CD4-positive, alpha-beta T cell treated with Interleukin-17A for 1 hour (primary cell): Measurements from ENCODE around the gene EVC2.

Experiments used
- DNase-seq: peaks from one replicate; pipeline ENCODE4 v3.0.0-alpha.2; 2020

The EVC2 gene

DNA sequence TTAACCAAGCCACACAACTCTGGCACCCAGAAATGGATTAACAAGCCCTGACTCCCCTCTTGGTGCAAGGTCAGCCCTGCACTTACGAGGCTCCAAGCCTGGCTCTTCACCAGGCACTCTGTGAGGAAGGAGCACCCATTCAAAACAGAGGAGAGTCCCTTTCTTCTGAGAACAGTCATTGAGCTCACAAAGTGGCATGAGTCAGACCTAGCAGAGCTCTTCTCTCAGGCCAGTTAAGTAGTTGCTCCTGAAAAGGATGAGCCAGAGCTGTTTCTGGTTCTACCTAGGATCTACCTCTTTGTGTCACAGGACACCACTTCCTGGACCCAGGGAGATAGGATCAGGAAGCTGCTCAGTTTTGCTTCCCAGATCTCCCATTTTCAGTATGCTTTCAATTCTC lies 48.2 kb downstream of the EVC2 start:
- DNase-seq, result no peak

GRCh38 chr4:5658974-5659373 lies 49.4 kb downstream of the EVC2 start:
- DNase-seq, result no peak

DNA sequence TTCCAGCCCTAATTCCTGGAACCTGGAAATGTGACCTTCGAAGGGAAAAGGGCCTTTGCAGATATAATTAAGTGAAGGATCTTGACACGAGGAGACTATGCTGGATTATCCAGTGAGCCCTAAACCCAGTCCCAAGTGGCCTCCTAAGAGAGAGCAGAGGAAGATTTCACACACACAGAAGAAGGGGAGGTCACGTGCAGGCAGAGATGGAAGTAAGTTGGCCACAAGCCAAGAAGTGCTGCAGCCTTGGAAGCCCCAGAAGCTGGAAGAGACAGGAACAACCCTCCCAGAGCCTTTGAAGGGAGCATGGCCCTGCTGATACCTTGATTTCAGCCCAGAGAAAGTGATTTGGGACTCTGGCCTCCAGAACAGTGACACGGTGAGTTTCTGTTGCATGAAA lies 51.9 kb downstream of the EVC2 start:
- no peak for DNase-seq

GRCh38 chr4:5654791-5655190 lies 53.6 kb downstream of the EVC2 start:
- DNase-seq, result no peak

DNA sequence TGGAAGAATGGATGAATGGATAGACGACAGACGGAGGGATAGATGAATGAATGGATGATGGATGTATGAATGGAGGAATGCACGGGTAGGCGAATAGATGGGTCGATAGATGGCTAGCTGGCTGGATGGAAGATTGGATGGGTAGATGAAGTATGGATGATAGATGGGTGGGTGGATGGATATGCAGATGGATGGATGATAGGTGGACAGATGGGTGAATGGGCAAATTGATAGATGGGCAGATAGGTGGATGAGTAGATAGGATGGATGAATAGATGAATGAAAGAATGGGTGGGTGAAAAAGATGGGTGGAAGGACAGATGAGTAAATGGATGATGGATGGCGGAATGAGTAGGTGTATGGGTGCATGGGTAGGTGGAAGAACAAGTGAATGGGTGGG lies 57.3 kb downstream of the EVC2 start:
- no peak for DNase-seq

- no peak for DNase-seq
Observed at GRCh38 chr4:5650040-5650439, 58.3 kb downstream of the EVC2 start.

DNA sequence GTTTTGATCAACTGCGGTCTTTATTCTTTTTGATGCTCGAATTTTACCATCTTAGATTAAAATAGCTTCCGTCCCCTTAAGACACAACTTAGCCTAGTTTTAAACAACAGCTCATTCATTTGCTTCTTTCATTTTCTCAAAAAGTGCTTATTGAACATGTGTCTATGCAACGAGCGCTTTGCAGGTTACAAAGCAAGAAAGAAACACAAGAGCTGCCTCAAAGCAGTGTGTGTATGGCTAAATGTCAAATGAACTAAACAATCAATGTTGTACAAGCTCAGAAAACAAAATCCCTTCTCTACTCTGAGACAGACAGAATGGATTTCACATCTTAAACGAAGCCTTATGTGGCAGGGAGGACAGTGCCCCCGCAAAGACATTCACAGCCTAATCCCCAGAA lies 61.0 kb downstream of the EVC2 start:
- DNase-seq, result no peak

- no peak for DNase-seq
Observed at GRCh38 chr4:5640096-5640495, 68.3 kb downstream of the EVC2 start.

DNA sequence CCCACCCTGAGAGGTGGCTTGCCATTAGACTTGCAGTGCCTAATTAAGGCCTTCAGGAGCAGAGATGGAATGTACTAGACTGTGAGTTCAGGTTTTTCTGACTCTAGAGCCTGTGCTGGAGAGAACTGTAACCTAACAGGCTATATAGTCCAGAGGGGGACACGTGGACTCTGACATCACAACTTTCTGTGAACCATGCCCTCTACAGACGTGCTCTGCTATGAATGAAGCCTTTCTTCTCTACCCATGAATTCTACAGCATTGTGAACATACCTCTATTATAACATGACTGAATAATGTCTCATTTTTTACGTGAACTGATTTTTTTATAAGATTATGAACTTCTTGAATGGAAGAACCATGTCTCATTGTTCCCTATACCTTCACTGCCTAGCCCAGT lies 68.8 kb downstream of the EVC2 start:
- DNase-seq, result no peak

DNA sequence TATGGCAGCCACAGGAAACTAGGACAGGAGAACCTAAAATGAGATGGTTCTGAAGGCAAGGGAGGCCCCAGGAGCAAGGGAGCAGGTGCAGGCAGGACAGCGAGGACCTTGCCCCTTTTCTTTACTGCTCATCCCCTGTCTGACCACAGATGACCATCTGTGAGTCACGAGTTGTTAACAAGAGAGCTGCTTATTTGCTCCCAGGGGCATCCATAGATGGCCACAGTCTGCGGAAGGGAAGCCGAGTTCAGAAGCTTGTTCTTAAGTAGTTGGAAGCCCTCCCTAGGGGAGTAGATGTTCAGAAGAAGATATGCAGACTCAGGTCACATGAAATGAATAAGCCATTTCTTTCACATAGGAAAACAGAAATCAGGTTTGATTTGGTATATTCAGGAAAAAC lies 69.4 kb downstream of the EVC2 start:
- DNase-seq, result no peak

- no peak for DNase-seq
Observed at GRCh38 chr4:5638316-5638715, 70.0 kb downstream of the EVC2 start.

DNA sequence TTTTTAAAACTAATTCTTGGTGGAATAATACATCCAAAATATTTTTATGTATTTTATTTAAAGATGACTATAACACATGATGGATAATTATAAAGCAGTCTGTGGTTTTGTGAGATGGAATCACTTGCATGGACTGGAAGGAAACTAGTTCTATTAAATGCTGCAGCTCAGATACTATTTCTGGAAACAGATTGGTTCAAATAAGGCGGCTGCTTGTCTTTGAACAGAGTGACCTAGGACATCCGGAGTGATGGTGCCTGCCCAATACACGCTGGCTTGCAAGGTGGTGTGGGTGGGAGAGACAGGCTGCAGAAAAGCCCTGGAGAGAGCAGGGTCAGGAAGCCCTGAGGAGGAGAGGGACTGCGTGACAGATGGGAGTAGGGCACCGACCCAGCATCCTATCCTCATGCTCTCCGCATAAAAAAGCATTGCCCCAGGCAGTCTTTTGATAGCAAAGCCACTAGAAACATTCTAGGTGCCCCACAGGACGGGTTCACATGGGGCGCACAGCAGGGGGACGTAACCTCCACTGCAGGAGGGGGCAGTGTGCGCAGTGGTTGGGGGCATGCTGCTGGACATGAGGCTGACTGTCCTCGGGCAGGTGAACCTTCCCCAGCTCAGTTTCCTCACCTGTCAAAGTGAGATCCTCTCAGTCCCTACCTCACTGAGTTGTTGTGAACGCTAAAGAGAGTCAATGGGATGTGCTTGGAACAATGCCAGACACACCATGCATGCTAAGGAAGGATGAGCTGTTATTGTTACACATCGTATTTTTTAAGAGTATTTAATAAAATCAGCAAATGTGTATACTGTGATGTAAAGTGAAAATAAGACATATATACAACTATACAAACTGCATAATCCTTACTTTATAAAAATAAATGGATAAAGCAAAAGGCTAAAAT lies 71.3 kb downstream of the EVC2 start:
- no peak for DNase-seq

DNA sequence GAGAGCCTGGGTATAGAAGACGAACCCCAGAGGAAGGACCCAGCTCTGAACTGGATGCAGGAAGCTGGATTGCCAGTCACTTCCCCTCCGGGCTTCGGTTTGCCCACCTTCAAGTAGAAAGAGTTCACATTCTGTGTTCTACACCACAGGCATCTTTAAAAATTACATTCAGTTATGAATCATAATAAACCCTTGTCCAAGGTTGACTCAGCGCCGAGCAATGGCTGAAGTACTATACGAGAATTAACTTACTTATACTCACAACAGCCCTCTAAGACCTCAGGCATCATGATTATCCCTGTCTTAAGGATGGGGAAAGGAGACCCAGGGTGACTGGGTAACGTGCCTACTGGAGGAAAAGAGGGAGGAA lies 72.5 kb downstream of the EVC2 start:
- no peak for DNase-seq

GRCh38 chr4:5632571-5632970 lies 75.8 kb downstream of the EVC2 start:
- DNase-seq, result no peak

DNA sequence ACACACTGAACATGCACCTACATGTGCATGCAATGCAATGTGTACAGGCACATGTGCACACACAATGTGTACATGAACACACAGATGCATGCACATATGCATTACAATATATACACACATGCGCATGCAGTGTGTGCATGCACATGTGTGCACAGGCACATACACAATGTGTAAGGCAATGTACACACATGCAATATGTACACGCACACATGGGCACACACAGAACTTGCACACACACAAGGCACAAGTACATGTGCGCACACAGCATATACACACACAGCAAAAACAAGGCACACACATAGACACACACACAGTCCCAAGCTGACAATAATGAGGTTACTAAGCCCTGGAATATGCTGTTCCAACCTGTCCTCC lies 76.3 kb downstream of the EVC2 start:
- DNase-seq, result no peak

DNA sequence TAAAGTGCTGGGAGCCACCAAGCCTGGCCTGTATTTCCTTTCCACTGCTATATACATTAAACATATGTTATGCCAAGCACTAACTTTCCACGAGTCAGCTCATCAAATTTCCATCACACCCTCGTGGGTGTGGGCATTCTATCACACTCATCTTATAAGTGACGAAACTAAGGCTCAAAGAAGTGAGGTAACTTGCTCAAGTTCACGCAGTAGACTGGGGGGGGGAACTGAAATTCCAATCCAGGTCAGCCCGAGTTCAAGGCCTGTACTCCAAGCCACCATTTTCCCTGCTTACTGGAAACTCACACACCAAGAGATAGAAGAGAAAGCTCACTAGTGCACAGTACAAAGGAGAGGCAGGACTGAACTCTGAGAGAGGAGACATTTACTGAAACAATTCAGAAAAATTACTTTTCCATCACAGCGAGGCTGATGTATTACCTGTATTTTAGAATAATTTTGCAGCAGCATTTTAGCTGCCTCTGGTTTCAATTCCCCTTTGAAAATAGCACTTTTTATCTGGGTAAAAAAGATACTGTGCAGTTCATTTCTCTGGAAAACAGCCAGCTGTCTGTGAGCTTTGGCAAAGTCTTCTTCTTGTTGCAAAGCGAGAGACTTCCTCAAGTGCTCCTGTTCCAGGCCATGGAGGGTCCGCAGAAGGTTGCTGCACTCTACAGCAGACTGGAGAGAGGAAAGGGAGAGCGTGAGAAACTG lies 76.8 kb downstream of the EVC2 start:
- no peak for DNase-seq

DNA sequence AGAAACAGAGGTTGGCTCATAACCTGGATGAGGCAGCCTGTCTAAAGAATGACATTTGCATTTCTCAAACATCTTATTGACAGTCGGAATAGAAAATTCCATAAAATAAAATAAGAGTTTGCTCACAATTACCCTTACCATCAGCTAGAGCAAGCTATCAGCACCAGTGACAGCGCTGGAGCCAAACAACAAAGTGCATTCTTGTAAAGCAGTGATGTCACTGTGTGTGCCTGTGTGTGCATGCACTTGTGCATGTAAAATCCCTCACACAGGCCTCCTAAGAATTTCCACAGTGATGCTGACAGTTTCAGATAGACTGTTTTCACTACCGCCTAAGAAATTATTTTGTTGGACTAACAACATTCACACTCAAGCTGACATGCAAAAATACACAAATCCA lies 77.6 kb downstream of the EVC2 start:
- DNase-seq, result no peak

DNA sequence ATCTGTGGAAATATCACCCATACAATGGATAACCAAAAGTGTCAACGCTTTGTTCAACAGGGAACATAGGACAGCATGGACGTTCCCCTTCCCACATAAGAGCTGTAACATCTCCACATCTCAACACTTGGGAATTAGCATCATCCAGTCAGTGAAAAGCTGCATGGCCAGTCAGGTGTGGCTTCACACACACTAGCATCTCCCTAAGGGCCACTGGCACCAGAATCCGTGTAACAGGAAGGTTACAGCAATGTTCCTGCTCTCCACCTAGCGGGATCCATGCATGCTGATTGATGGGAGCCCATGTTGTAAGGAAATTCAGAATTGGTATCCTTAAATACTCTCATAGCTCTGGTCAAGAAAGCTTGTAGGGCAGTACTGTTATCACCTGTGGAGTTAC lies 78.8 kb downstream of the EVC2 start:
- no peak for DNase-seq

DNA sequence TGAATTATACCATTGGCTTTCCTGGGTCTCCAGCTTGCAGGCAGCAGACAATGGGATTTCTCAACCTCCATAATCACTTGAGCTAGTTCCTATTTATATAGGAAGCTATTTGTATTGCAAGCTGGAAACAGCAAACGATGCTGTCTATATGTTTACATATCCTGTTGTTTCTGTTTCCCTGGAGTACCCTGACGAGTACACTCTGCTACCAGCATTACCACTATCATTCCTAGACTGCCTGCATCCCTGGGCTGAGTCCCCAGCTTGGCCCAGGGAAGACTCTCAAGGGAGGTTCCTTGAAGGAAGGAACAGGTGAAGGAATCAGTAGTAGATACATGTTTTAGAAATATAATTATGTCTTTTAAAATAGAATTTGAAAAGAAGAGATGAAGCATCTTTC lies 81.4 kb downstream of the EVC2 start:
- DNase-seq, result no peak

- no peak for DNase-seq
Observed at GRCh38 chr4:5622596-5622995, 85.8 kb downstream of the EVC2 start.

DNA sequence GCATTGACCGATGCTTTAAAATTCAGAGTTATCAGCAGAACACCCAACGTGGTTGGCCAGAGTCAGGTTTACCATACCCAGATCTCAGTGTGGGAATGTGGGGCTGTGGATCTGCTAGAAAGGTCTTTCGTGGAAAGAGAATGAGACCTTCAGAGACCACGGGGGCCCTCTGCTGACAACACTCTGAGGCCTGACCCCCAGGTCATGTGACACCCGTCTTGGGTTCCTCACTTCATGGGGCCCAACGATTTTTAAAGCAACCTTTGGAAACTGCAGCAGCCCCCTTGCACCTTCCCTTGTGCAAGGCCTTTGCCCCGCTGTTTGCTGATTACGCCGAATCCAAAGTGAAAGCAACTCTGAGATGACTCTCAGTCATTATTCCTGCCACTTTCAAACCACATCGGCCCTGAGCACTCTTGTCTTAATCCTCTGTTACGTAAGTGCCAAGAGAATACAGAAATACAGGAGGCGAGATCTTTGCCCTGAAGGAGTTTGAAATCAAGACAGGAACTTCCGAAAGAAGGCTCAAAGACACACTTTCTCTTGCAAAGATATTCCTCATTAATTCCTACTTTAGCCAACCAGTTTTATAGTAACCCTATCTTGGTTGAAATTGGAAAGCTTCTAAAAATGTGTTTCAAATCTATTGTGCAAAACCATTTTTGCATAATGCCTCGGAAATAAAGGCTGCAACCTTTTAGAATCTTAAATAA lies 88.3 kb downstream of the EVC2 start:
- no peak for DNase-seq

- no peak for DNase-seq
Observed at GRCh38 chr4:5618051-5618960, 90.1 kb downstream of the EVC2 start.
